ENCODE measurements around the gene FTO.
"Not testable (repeated sequence)": the region's sequence is repeated elsewhere in the genome, so short reads cannot be mapped to it uniquely, and the experiment has no call there.

FTO gene

DNA sequence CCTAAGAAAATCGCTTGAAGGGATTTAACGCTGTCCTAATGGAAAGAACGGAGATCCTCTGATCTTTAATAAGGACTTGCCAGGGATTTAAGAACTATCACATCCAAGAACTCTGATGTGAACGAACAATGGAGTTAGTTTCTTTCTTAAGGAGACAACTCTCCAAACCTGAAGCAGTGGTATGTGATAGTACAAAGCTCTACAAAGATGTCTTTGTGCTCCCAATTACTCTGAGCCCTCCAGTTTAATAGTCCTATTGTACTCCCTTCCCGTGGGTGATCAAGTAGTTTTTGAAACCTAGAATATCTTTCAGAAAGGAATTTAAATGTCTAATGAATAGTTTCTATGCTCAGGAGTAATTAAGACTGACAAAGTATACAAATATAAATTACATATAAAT lies 123.8 kb downstream of the FTO start:
- DNase-seq (ENCODE audit: low spot score): no peak

DNA sequence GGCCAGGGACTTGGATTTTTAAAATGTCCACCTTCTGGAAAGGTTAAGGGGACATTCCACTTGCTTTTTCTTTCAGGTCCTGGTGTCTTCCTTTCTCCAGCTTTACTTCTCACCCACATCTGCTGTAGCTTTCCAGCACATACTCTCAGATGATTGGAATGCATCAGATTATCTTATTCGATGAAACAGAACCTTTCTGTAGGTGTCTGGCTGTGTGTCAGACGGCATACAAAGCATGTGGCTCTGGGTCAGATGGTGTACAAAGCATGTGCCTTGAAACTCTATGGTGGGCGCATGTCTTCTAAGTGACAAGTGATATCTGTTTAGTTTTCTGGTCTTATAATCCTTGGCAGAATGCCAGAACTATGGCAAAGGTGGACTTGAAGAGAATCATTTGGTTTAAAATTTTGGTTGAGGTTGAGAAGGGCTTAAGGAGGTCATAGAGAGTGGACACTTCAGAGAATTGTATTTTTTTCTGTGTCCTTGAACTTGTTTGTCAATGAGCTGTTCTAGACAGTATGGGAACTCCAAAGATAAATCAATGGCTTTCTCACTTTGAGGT lies 125.3 kb downstream of the FTO start:
- DNase-seq (ENCODE audit: low spot score): no peak

DNA sequence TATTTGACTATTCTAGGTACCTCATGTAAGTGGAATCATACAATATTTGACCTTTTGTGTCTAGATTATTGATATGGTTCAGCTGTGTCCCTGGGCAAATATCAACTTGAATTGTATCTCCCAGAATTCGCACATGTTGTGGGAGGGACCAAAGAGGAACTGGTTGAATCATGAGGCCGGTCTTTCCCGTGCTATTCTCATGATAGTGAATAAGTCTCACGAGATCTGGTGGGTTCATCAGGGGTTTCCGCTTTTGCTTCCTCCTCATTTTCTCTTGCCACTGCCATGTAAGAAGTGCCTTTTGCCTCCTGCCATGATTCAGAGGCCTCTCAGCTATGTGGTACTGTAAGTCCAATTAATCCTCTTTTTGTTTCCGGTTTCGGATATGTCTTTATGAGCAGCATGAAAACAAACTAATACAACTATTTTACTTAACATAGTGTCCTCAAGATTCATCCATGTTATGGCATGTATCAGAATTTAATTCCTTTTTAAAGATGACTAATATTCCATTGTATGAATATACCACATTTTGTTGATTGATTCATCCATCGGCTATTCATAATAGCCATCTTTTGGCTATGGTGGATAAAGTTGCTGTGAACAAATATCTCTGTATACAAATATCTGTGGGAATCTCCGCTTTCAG lies 129.1 kb downstream of the FTO start:
- no peak for DNase-seq (ENCODE audit: low spot score)

GRCh38 chr16:53836142-53836541 lies 132.2 kb downstream of the FTO start:
- no peak for DNase-seq (ENCODE audit: low spot score)

DNA sequence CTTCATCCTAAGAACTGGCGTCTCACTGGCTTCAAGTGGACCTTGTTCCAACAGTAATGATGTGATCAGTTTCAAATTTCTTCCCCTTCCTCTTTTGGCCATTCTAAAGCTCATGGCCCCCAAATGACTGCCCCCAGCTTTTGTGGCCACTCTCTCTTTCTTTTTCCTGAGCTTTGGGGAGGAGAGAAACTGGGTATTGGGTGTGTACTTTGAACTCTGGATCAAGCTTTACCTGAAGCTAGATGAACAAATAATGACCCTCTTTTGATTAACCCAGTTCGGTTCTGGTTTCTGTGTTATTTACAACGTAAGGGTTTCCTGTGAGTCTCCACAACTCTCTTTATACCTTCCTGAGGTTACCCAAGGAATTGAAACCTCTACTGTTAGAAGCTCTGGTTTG lies 132.7 kb downstream of the FTO start:
- DNase-seq (ENCODE audit: low spot score): no peak

DNA sequence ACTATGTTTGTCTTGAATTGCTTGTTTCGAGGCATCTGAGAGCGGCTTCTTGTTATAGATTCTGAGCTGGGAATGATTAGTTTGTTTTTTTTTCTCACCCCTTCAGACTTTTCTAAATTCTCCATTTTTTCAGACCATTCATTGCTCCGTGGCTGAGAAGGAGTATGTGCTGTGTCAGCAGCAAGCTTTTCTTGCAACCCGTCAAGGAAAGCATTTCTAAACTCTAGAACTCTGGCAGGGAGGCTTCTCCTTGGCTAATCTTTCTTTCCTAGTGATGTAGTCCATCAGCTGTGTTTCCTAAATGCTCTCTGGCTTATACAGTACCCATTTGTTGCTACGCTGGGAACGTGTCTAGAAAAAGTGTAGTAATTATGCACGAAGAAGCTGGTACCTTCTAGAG lies 133.5 kb downstream of the FTO start:
- no peak for DNase-seq (ENCODE audit: low spot score)

GRCh38 chr16:53839150-53839549 lies 135.2 kb downstream of the FTO start:
- no peak for DNase-seq (ENCODE audit: low spot score)

DNA sequence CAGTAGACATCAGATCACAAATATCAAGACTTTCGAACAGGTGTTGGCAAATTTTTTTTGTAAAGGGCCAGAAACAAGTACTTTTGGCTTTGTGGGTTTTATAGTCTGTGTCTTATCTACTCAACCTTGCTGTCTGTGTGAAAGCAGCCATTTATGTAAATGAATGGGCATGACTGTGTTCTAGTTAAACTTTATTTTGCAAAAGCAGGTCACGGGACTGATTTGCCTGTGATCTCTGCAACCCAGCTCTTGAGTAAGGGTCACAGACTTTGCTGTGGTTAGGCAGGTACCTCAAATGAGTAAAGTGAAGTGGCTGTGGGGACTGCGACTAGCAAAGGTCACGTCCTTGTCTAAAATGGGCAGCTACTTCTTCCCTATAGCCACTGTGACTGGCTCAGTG lies 136.5 kb downstream of the FTO start:
- DNase-seq (ENCODE audit: low spot score): no peak

DNA sequence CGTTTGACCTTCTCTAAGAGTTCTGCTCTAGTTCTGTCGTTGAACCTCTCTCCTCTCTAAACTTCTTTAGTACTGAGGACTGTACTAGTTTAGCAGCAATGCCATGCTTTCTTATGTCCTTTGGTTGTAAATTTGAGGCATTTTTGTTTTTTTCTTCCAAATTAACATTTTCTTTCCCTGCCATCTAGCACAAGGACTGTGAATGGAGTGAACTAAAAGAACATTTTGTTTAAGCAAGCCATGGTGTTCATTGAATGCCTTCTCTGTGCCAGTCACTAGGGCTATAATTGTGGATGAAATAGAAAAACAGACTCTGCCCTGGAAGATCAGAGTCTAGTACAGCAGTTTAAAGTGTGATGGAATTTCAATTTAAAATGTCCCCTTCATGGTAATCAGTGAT lies 137.9 kb downstream of the FTO start:
- DNase-seq (ENCODE audit: low spot score): no peak

DNA sequence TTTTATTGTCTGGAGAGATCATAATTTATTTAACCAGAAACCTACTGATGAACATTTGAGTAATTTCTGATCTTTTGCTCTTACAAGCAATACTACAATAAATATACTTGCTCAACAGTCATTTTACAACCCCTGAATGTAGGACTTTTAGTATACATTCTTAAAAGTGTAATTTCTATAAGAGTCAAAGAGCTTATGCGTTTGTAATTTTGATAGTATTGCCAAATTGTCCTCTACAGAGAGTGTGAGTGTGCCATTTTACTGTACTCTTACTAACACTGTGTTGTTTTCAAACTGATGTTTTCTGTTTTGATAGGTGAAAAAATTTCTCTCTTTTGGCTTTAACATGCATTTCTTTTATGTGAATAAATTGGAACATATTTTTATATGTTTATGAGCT lies 139.1 kb downstream of the FTO start:
- DNase-seq (ENCODE audit: low spot score): no peak

DNA sequence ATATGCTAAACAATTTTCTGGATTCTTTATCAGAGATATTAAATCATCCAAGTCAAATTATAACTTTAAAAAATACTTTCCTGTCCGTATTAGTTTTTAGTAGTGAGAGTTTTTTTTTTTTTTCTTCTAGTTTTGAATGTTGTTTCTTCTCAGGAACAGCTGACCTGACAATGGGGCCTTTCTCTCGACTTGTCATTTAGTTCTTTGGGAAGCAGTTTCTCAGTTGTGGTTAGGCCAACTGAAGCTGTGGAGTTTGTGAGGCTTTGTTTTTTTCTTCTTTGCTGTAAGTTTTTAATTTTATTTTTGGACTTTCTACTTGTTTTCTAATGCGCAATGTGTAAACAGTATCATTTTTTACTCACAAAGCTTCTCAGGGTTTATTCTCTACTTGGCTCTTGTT lies 140.8 kb downstream of the FTO start:
- no peak for DNase-seq (ENCODE audit: low spot score)

GRCh38 chr16:53846549-53846948 lies 142.6 kb downstream of the FTO start:
- not testable (repeated sequence) for DNase-seq (ENCODE audit: low spot score)

DNA sequence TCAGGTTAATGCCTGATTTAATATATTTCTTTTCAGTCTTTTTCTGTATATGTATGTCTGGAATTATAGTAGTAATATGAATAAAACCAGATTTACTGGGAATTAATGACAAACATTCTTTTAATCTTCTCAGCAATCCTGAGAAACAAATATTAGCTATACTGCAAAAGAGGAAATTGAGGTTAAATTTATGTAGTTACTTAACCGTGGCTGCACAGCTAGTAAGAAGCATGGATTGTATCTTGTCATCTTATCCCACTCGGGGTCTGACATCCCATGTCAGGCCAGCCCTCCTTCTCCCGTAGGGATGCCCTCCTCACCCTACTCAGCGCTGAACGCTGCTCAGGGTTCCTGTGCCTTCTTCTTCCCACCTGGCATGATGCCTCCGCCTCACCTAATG lies 143.0 kb downstream of the FTO start:
- no peak for DNase-seq (ENCODE audit: low spot score)

- no peak for DNase-seq (ENCODE audit: low spot score)
These were observed 144.5 kb downstream of the FTO start for GRCh38 chr16:53848277-53848942.

DNA sequence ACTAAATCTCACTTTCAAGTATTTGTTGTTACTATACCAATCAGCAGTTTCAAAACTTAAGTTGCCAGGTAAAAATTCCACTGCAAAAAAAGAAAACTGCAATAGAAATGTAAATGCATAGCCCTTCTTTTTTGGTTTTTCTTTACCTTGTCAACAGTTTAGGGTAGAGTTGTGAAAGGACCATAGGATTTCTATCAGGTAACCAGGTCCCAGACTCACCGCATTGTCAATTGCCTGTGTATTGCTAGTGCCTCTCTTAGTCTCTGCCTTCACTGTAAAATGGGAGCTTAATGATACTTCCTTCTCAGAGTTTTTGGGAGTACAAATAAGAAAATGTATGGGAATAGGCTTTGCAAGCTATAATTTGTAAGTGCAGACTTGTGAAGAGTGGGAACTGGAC lies 145.0 kb downstream of the FTO start:
- no peak for DNase-seq (ENCODE audit: low spot score)

DNA sequence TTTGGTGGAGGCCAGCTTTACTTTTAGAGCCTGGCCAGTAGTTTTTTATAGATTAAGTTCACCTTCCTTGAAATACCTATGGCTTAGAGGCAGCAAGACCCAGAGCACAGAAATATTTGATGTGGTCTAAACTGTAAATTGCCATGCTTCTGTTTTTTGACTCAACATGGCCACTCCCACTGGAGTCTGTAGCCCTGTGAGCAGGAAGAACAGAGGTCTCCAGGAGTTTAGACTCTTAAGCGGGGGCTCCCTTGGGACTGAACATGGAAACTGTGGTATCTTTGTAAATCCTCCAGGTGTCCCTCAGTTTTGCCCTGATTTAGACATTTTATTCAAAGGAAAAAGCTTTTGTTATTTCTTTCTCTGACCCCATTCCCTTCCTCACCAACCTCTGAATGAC lies 145.6 kb downstream of the FTO start:
- DNase-seq (ENCODE audit: low spot score): peak; percentile 20

- DNase-seq (ENCODE audit: low spot score): no peak
These were observed 146.0 kb downstream of the FTO start for GRCh38 chr16:53849994-53850393.

- DNase-seq (ENCODE audit: low spot score): no peak
These were observed 148.7 kb downstream of the FTO start for GRCh38 chr16:53852678-53853077.

- DNase-seq (ENCODE audit: low spot score): no peak
These were observed 151.1 kb downstream of the FTO start for GRCh38 chr16:53855056-53855455.

- no peak for DNase-seq (ENCODE audit: low spot score)
These were observed 151.6 kb downstream of the FTO start for GRCh38 chr16:53855511-53855910.

DNA sequence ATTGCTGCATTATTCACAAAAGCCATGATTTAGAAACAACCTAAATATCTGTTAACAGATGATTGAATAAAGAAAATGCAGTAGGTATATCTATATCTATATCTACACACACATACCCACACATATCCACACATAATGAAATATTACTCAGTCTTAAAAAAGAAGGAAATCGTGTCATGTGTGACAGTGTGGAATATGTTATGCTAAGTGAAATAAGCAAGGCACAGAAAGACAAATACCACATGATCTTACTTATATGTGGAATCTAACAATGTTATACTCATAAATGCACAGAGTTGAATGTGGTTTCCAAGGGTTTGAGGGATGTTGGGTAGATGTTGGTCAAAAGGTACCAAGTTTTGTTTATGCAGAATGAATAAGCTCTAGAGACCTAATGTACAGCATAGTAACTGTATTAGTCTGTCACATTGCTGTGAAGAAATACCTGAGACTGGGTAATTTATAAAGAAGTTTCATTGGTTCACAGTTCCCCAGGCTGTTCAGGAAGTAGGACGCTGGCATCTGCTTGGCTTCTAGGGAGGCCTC lies 156.1 kb downstream of the FTO start:
- no peak for DNase-seq (ENCODE audit: low spot score)

DNA sequence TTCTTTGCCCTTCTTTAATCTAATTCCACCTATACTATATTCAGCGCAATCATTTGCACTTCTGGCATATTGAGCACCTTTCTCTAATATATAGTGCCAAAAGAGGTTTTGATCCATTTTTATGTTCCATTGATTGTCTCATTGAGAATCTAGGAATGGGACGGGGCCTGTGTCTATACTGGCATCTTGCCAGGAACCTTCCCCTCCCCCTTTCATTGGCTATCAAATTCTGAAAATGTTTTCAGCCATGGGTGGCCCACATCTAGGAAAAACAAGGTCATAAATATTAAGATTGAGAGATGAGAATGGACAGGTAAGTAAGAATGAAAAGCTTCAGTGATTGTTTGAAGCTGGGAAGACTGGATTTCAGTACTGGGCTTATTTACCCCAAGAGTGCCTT lies 159.9 kb downstream of the FTO start:
- no peak for DNase-seq (ENCODE audit: low spot score)

- no peak for DNase-seq (ENCODE audit: low spot score)
These were observed 161.0 kb downstream of the FTO start for GRCh38 chr16:53864819-53865493.
